ENCODE measurements around the gene ZNF22. TPM values are rescaled to one million over a fixed set of nuclear protein-coding genes. Genes with fewer than 3 reads are reported as not detected.

The ZNF22 gene
- total RNA-seq, 2 donors from 2014 or later, result 12.9 to 30.4 TPM

- H3K27ac ChIP-seq, result peak overlapping the region in 2 of 4 donors; percentile 81 to 89
- ATAC-seq (no peak), DNase-seq (peak in 1 of 4 donors; percentile 7)
- intact Hi-C loops (cut with DNase I), result no loop called here
- no peak overlapping the region for H3K4me3 ChIP-seq
- no peaks in the 10 kb centered on the region for H3K9me3 ChIP-seq
- H3K27me3 ChIP-seq, result no peaks in the 10 kb centered on the region
- WGBS, 2 donors, result 70 to 74% methylated on average over 8 of the region's 8 CpGs
- TF ChIP-seq POLR2A (IDR thresholded peaks at IDR 0.05) (no peak), CTCF (IDR thresholded peaks at IDR 0.05) (peak in 4 of 7 experiments; percentile 5 to 34 (median 8))
- H3K36me3 ChIP-seq (replicated peaks in 1 of 2; ENCODE audit: insufficient read depth in 1 of 2, low read depth in 2 of 2), result peaks cover 0 to 4% of the 10 kb centered on the region in 2 donors
- H3K4me1 ChIP-seq, result peaks cover 81% of the 10 kb centered on the region
These were observed 33.8 kb upstream of the ZNF22 start for GRCh38 chr10:44966816-44967509.

GRCh38 chr10:44967616-44968015 is 33.1 kb upstream of the ZNF22 start:
- peaks cover 74% of the 10 kb centered on the region for H3K4me1 ChIP-seq
- H3K27ac ChIP-seq, result peak overlapping the region in 3 of 4 donors; percentile 3 to 89 (median 26)
- H3K9me3 ChIP-seq, result no peaks in the 10 kb centered on the region
- intact Hi-C loops (cut with DNase I), result no loop called here
- TF ChIP-seq POLR2A (IDR thresholded peaks at IDR 0.05) (no peak), CTCF (IDR thresholded peaks at IDR 0.05) (no peak)
- DNase-seq, result peak in 1 of 4 donors; percentile 11
- no peak overlapping the region for H3K4me3 ChIP-seq
- peaks cover 0 to 4% of the 10 kb centered on the region in 2 donors for H3K36me3 ChIP-seq (replicated peaks in 1 of 2; ENCODE audit: insufficient read depth in 1 of 2, low read depth in 2 of 2)
- no peak for ATAC-seq
- H3K27me3 ChIP-seq, result no peaks in the 10 kb centered on the region
- WGBS, 2 donors, result 72 to 81% methylated on average over 4 of the region's 4 CpGs

- Histone ChIP-seq H3K36me3 (replicated peaks in 1 of 2; ENCODE audit: insufficient read depth in 1 of 2, low read depth in 2 of 2) (peaks cover 0 to 4% of the 10 kb centered on the region in 2 donors), H3K27me3 (no peaks in the 10 kb centered on the region), H3K4me3 (no peak overlapping the region), H3K4me1 (peaks cover 74% of the 10 kb centered on the region), H3K9me3 (no peaks in the 10 kb centered on the region), H3K27ac (peak overlapping the region; percentile 2 to 89 (median 14))
- 56 to 58% methylated on average over 3 of the region's 3 CpGs for WGBS, 2 donors
- peak in 2 of 4 donors; percentile 18 to 70 for DNase-seq
- ATAC-seq, result no peak
- no peak for TF ChIP-seq CTCF (IDR thresholded peaks at IDR 0.05)
- TF ChIP-seq POLR2A (IDR thresholded peaks at IDR 0.05), result no peak
- intact Hi-C loops (cut with DNase I), result no loop called here
These were observed 32.6 kb upstream of the ZNF22 start for GRCh38 chr10:44968091-44968490.

- 68 to 81% methylated on average over 11 of the region's 11 CpGs for WGBS, 2 donors
- ATAC-seq, result no peak
- peak in 1 of 4 donors; percentile 10 for DNase-seq
- H3K4me1 ChIP-seq, result peaks cover 74% of the 10 kb centered on the region
- H3K36me3 ChIP-seq (replicated peaks in 1 of 2; ENCODE audit: insufficient read depth in 1 of 2, low read depth in 2 of 2), result peaks cover 0 to 4% of the 10 kb centered on the region in 2 donors
- H3K27me3 ChIP-seq, result no peaks in the 10 kb centered on the region
- TF ChIP-seq CTCF (IDR thresholded peaks at IDR 0.05), result no peak
- peak in 1 of 3 donors; percentile 8 for TF ChIP-seq POLR2A (IDR thresholded peaks at IDR 0.05)
- intact Hi-C loops (cut with DNase I), result no loop called here
- H3K4me3 ChIP-seq, result no peak overlapping the region
- peak overlapping the region in 3 of 4 donors; percentile 2 to 89 (median 26) for H3K27ac ChIP-seq
- no peaks in the 10 kb centered on the region for H3K9me3 ChIP-seq
These were observed 32.0 kb upstream of the ZNF22 start for GRCh38 chr10:44968500-44969400.

Measured in body of pancreas (tissue), 4 donors.